K562 (cell line): ENCODE results near the gene PMM1. TPM values are rescaled to one million over a fixed set of nuclear protein-coding genes. Genes with fewer than 3 reads are reported as not detected.

Experiments
- ATF1 ChIP-seq, 2 experiments: fragments of 450-650 bp in 1 of 2; IDR thresholded peaks; 2 replicates each; pipeline ENCODE4 v1.6.1; 2016; ENCODE audit warnings: missing compliant biosample characterization in 1 of 2, missing genetic modification characterization in 1 of 2
- CHD4 ChIP-seq: fragments of 200-600 bp; sonication (generic); IDR thresholded peaks from 3 replicates; pipeline ENCODE4 v1.6.1; 2012; ENCODE audit warnings: low read depth, mild to moderate bottlenecking, mixed read lengths, low read length, inconsistent platforms; ENCODE audit not compliant: insufficient read depth, insufficient replicate concordance, poor library complexity, severe bottlenecking
- CREB1 ChIP-seq, 2 experiments: sonication (generic) in 1 of 2; formaldehyde crosslinking in 1 of 2; IDR thresholded peaks; 2 replicates each; pipeline versions ENCODE4 v1.6.1 to v1.8.0; 2012 to 2022; ENCODE audit warnings: inconsistent platforms in 1 of 2, mild to moderate bottlenecking in 1 of 2, missing genetic modification reagents in 1 of 2, moderate library complexity in 1 of 2
- DMBX1 ChIP-seq: fragments of 250-450 bp; sonication (Bioruptor Pico); IDR thresholded peaks from 2 replicates; pipeline ENCODE4 v1.8.0; 2022; ENCODE audit warnings: inconsistent platforms, mild to moderate bottlenecking, moderate library complexity, borderline replicate concordance
- E2F6 ChIP-seq, 2 experiments: IDR thresholded peaks; 2 replicates each; pipeline ENCODE4 v1.6.1; 2011; ENCODE audit warnings: borderline replicate concordance in 1 of 2, control low read depth in 1 of 2, low read depth in 1 of 2, low read length in 1 of 2, mild to moderate bottlenecking in 1 of 2, mixed read lengths in 1 of 2, moderate library complexity in 1 of 2; ENCODE audit not compliant: insufficient read depth in 1 of 2, insufficient read length in 1 of 2, poor library complexity in 1 of 2, severe bottlenecking in 1 of 2; ENCODE audit errors: extremely low read depth in 1 of 2
- ELF2 ChIP-seq: fragments of 250-450 bp; sonication (Bioruptor Pico); IDR thresholded peaks from 2 replicates; pipeline ENCODE4 v1.5.0; 2021; ENCODE audit warnings: mild to moderate bottlenecking
- HDAC1 ChIP-seq, 2 experiments: fragments of 450-650 bp; IDR thresholded peaks; 2 replicates each; pipeline ENCODE4 v1.6.1; 2016 to 2017; ENCODE audit warnings: inconsistent platforms in 1 of 2, mild to moderate bottlenecking in 1 of 2, moderate library complexity in 1 of 2
- HDAC3 ChIP-seq: fragments of 450-650 bp; IDR thresholded peaks from 2 replicates; pipeline ENCODE4 v1.6.1; 2018; ENCODE audit warnings: borderline replicate concordance, mild to moderate bottlenecking, moderate library complexity; ENCODE audit not compliant: partially characterized antibody
- HES1 ChIP-seq: fragments of 450-650 bp; IDR thresholded peaks from 2 replicates; pipeline ENCODE4 v1.6.1; 2016; ENCODE audit warnings: low read depth, mild to moderate bottlenecking, moderate library complexity
- HNRNPH1 ChIP-seq: fragments of 200-400 bp; formaldehyde crosslinking; optimal IDR thresholded peaks from 2 replicates; pipeline ENCODE3; 2017; ENCODE audit warnings: low read depth, mild to moderate bottlenecking, low read length, moderate library complexity
- L3MBTL2 ChIP-seq: fragments of 450-650 bp; IDR thresholded peaks from 2 replicates; pipeline ENCODE4 v1.6.1; 2016; ENCODE audit warnings: mild to moderate bottlenecking, moderate library complexity
- LARP7 ChIP-seq: fragments of 450-650 bp; IDR thresholded peaks from 2 replicates; pipeline ENCODE4 v1.6.1; 2016
- MLLT1 ChIP-seq, 2 experiments: fragments of 450-650 bp; IDR thresholded peaks; 2 replicates each; pipeline ENCODE4 v1.6.1; 2016
- PHF8 ChIP-seq: fragments of 200-600 bp; sonication (generic); IDR thresholded peaks from 2 replicates; pipeline ENCODE4 v1.6.1; 2012; ENCODE audit warnings: mixed run types, mild to moderate bottlenecking, inconsistent platforms, low read length, moderate library complexity, borderline replicate concordance
- RB1 ChIP-seq: fragments of 450-650 bp; IDR thresholded peaks from 2 replicates; pipeline ENCODE4 v1.6.1; 2017; ENCODE audit warnings: low read depth, mild to moderate bottlenecking
- SOX6 ChIP-seq: fragments of 450-650 bp; IDR thresholded peaks from 2 replicates; pipeline ENCODE4 v1.6.1; 2014; ENCODE audit warnings: mild to moderate bottlenecking
- STAG1 ChIP-seq: sonication (generic); formaldehyde crosslinking; IDR thresholded peaks from 2 replicates; pipeline ENCODE4 v1.5.0; 2020; ENCODE audit warnings: missing genetic modification reagents, borderline replicate concordance
- U2AF2 ChIP-seq: fragments of 200-400 bp; formaldehyde crosslinking; optimal IDR thresholded peaks from 2 replicates; pipeline ENCODE3; 2017; ENCODE audit warnings: low read depth, mild to moderate bottlenecking, low read length
- VEZF1 ChIP-seq: fragments of 200-800 bp; sonication (Bioruptor generic); IDR thresholded peaks from 2 replicates; pipeline ENCODE4 v1.6.1; 2017; ENCODE audit warnings: missing genetic modification characterization, missing compliant biosample characterization
- ZEB2 ChIP-seq: fragments of 450-650 bp; IDR thresholded peaks from 2 replicates; pipeline ENCODE4 v1.6.1; 2016
- ZNF24 ChIP-seq: fragments of 450-650 bp; IDR thresholded peaks from 2 replicates; pipeline ENCODE4 v1.6.1; 2016
- polyA plus RNA-seq, 8 experiments: library from polyadenylated mRNA; depleted of rRNA in 4 of 8; stranded (reverse) in 5 of 8; unstranded in 3 of 8; fragments of >200 nt; fragmentation: Nextera tagmentation in 2 of 8; fragmentation: Illumina TruSeq in 1 of 8; extraction: Ambion mirVana in 2 of 8; extraction: Trizol in 1 of 8; gene quantifications; 2 replicates each; pipeline versions ENCODE4 v1.2.1 to v1.2.3, GENCODE V29; 2011 to 2014; ENCODE audit warnings: inconsistent platforms in 1 of 8, missing spikeins in 1 of 8
- total RNA-seq, 7 experiments: library from RNA; depleted of rRNA in 6 of 7; stranded (reverse); fragments of >200 nt in 6 of 7; fragmentation: Illumina TruSeq in 2 of 7; extraction: Trizol in 2 of 7; gene quantifications; 2 replicates each; pipeline versions ENCODE4 v1.2.1 to v1.2.3, GENCODE V29; 2011 to 2021; ENCODE audit warnings: low replicate concordance in 1 of 7

The PMM1 gene
- total and polyA plus RNA-seq, 9 of the 15 experiments (the other 6 are each of a cell fraction or from before 2014, with no cell fraction given), result 10.2 to 31.7 (median 20.3) TPM

- peak; percentile 32; the same call in 1 of the 2 replicates for TF ChIP-seq RB1
- no peak for TF ChIP-seq ATF1 (CRISPR knock-in tag; IDR thresholded peaks at IDR 0.05)
- peak; percentile 60 for TF ChIP-seq ATF1 (tag; IDR thresholded peaks at IDR 0.05)
- TF ChIP-seq E2F6 (IDR thresholded peaks at IDR 0.05; ENCODE audit: borderline replicate concordance in 1 of 2, extremely low read depth in 1 of 2, insufficient read depth in 1 of 2, insufficient read length in 1 of 2, low read depth in 1 of 2, low read length in 1 of 2, poor library complexity in 1 of 2, severe bottlenecking in 1 of 2), result peak; percentile 30 to 43
- TF ChIP-seq MLLT1 (IDR thresholded peaks at IDR 0.05), result 0 out of 4 replicates have a peak, but pooled peaks of 1 of the 2 experiments have one; percentile 18
- TF ChIP-seq HDAC3, result no peak
- no peak for TF ChIP-seq HNRNPH1
- TF ChIP-seq ZNF24, result no peak
- peak; percentile 74; the same call in 1 of the 2 replicates for TF ChIP-seq PHF8
- no peak for TF ChIP-seq CHD4
- TF ChIP-seq ZEB2, result no peak
- TF ChIP-seq HDAC1 (IDR thresholded peaks at IDR 0.05), result 0 out of 4 replicates have a peak, but pooled peaks of 1 of the 2 experiments have one; percentile 27
- TF ChIP-seq U2AF2, result no peak
- no peak for TF ChIP-seq SOX6
- TF ChIP-seq LARP7, result no peak
- peak; percentile 22; the same call in 1 of the 2 replicates for TF ChIP-seq STAG1 (CRISPR knock-in tag)
- no peak for TF ChIP-seq HES1
- TF ChIP-seq VEZF1 (CRISPR knock-in tag), result peak; percentile 92
- peak; percentile 34; the same call in 1 of the 2 replicates for TF ChIP-seq L3MBTL2
- no peak for TF ChIP-seq CREB1 (IDR thresholded peaks at IDR 0.05)
- TF ChIP-seq CREB1 (CRISPR knock-in tag; IDR thresholded peaks at IDR 0.05), result no peak
- TF ChIP-seq ELF2 (CRISPR knock-in tag), result peak; percentile 82; the same call in 1 of the 2 replicates
- TF ChIP-seq DMBX1 (CRISPR knock-in tag), result 0 out of 2 replicates have a peak, but pooled peaks have one; percentile 23
Observed at GRCh38 chr22:41543854-41544670, 45.6 kb downstream of the PMM1 start, which contains the start of gene POLR3H (continued).
